Measurements from ENCODE around the gene SNX30.

The SNX30 gene

GRCh38 chr9:112782218-112782617 is 31.7 kb downstream of the SNX30 start:
- no peak for DNase-seq (ENCODE audit: extremely low read depth in 1 of 2, low read depth in 1 of 2)

- DNase-seq (ENCODE audit: extremely low read depth in 1 of 2, low read depth in 1 of 2) = no peak
Observed at GRCh38 chr9:112783551-112783954, 33.0 kb downstream of the SNX30 start.

- no peak for DNase-seq (ENCODE audit: extremely low read depth in 1 of 2, low read depth in 1 of 2)
Observed at GRCh38 chr9:112784020-112784785, 33.6 kb downstream of the SNX30 start.

GRCh38 chr9:112785986-112786385 is 35.4 kb downstream of the SNX30 start:
- no peak for DNase-seq (ENCODE audit: extremely low read depth in 1 of 2, low read depth in 1 of 2)

- no peak for DNase-seq (ENCODE audit: extremely low read depth in 1 of 2, low read depth in 1 of 2)
Observed at GRCh38 chr9:112786829-112787520, 36.4 kb downstream of the SNX30 start.

- no peak for DNase-seq (ENCODE audit: extremely low read depth in 1 of 2, low read depth in 1 of 2)
Observed at GRCh38 chr9:112787978-112788377, 37.4 kb downstream of the SNX30 start.

- DNase-seq (ENCODE audit: extremely low read depth in 1 of 2, low read depth in 1 of 2) = no peak
Observed at GRCh38 chr9:112789473-112789872, 38.9 kb downstream of the SNX30 start.

- no peak for DNase-seq (ENCODE audit: extremely low read depth in 1 of 2, low read depth in 1 of 2)
Observed at GRCh38 chr9:112789891-112790774, 39.6 kb downstream of the SNX30 start.

- DNase-seq (ENCODE audit: extremely low read depth in 1 of 2, low read depth in 1 of 2) = no peak
Observed at GRCh38 chr9:112792670-112793069, 42.1 kb downstream of the SNX30 start.

GRCh38 chr9:112793213-112793810 is 42.8 kb downstream of the SNX30 start:
- peak; percentile 61 to 73 for DNase-seq (ENCODE audit: extremely low read depth in 1 of 2, low read depth in 1 of 2)

- no peak for DNase-seq (ENCODE audit: extremely low read depth in 1 of 2, low read depth in 1 of 2)
Observed at GRCh38 chr9:112794731-112795130, 44.2 kb downstream of the SNX30 start.

GRCh38 chr9:112795921-112796320 is 45.4 kb downstream of the SNX30 start:
- no peak for DNase-seq (ENCODE audit: extremely low read depth in 1 of 2, low read depth in 1 of 2)

GRCh38 chr9:112796485-112796884 is 45.9 kb downstream of the SNX30 start:
- no peak for DNase-seq (ENCODE audit: extremely low read depth in 1 of 2, low read depth in 1 of 2)

- DNase-seq (ENCODE audit: extremely low read depth in 1 of 2, low read depth in 1 of 2) = no peak
Observed at GRCh38 chr9:112809351-112809848, 58.8 kb downstream of the SNX30 start.

GRCh38 chr9:112809906-112810305 is 59.3 kb downstream of the SNX30 start:
- no peak for DNase-seq (ENCODE audit: extremely low read depth in 1 of 2, low read depth in 1 of 2)

- DNase-seq (ENCODE audit: extremely low read depth in 1 of 2, low read depth in 1 of 2) = no peak
Observed at GRCh38 chr9:112810696-112811490, 60.3 kb downstream of the SNX30 start.

GRCh38 chr9:112811518-112811917 is 61.0 kb downstream of the SNX30 start:
- DNase-seq (ENCODE audit: extremely low read depth in 1 of 2, low read depth in 1 of 2) = no peak

GRCh38 chr9:112815868-112816267 is 65.3 kb downstream of the SNX30 start:
- no peak for DNase-seq (ENCODE audit: extremely low read depth in 1 of 2, low read depth in 1 of 2)

- DNase-seq (ENCODE audit: extremely low read depth in 1 of 2, low read depth in 1 of 2) = no peak
Observed at GRCh38 chr9:112817860-112818203, 67.3 kb downstream of the SNX30 start.
